ENCODE data around the gene ACKR2. TPM values are rescaled to one million over a fixed set of nuclear protein-coding genes. Genes with fewer than 3 reads are reported as not detected.

Gene ACKR2
- total RNA-seq, 1 donor from 2014 or later: 1.0 TPM

- Mint-ChIP-seq H3K4me1 (ENCODE audit: low read depth) (peaks cover 6% of the 10 kb centered on the region), H3K9me3 (ENCODE audit: low read depth) (no peaks in the 10 kb centered on the region), H3K36me3 (ENCODE audit: low read depth) (no peaks in the 10 kb centered on the region), H3K27me3 (ENCODE audit: low read depth) (peaks cover 27% of the 10 kb centered on the region), H3K27ac (ENCODE audit: unreplicated experiment) (no peak overlapping the region), H3K4me3 (ENCODE audit: unreplicated experiment) (no peak overlapping the region)
- TF ChIP-seq CTCF (IDR thresholded peaks at IDR 0.05): no peak
- no peak for DNase-seq (ENCODE audit: low spot score)
These were observed 75.1 kb downstream of the ACKR2 start for GRCh38 chr3:42884324-42884723.

GRCh38 chr3:42886294-42886822 is 77.1 kb downstream of the ACKR2 start:
- no peaks in the 10 kb centered on the region for H3K36me3 Mint-ChIP-seq (ENCODE audit: low read depth)
- H3K4me3 Mint-ChIP-seq (ENCODE audit: unreplicated experiment): no peak overlapping the region
- no peak for DNase-seq (ENCODE audit: low spot score)
- no peak for TF ChIP-seq CTCF (IDR thresholded peaks at IDR 0.05)
- peaks cover 2% of the 10 kb centered on the region for H3K4me1 Mint-ChIP-seq (ENCODE audit: low read depth)
- no peaks in the 10 kb centered on the region for H3K9me3 Mint-ChIP-seq (ENCODE audit: low read depth)
- H3K27me3 Mint-ChIP-seq (ENCODE audit: low read depth): peaks cover 33% of the 10 kb centered on the region
- no peak overlapping the region for H3K27ac Mint-ChIP-seq (ENCODE audit: unreplicated experiment)

GRCh38 chr3:42887084-42887483 is 77.8 kb downstream of the ACKR2 start:
- H3K4me1 Mint-ChIP-seq (ENCODE audit: low read depth): no peaks in the 10 kb centered on the region
- H3K36me3 Mint-ChIP-seq (ENCODE audit: low read depth): no peaks in the 10 kb centered on the region
- DNase-seq (ENCODE audit: low spot score): no peak
- no peaks in the 10 kb centered on the region for H3K9me3 Mint-ChIP-seq (ENCODE audit: low read depth)
- no peak overlapping the region for H3K4me3 Mint-ChIP-seq (ENCODE audit: unreplicated experiment)
- peaks cover 33% of the 10 kb centered on the region for H3K27me3 Mint-ChIP-seq (ENCODE audit: low read depth)
- no peak overlapping the region for H3K27ac Mint-ChIP-seq (ENCODE audit: unreplicated experiment)
- TF ChIP-seq CTCF (IDR thresholded peaks at IDR 0.05): no peak

GRCh38 chr3:42891042-42891441 is 81.8 kb downstream of the ACKR2 start:
- Mint-ChIP-seq H3K9me3 (ENCODE audit: low read depth) (no peaks in the 10 kb centered on the region), H3K27ac (ENCODE audit: unreplicated experiment) (no peak overlapping the region), H3K36me3 (ENCODE audit: low read depth) (no peaks in the 10 kb centered on the region), H3K4me1 (ENCODE audit: low read depth) (no peaks in the 10 kb centered on the region), H3K4me3 (ENCODE audit: unreplicated experiment) (no peak overlapping the region), H3K27me3 (ENCODE audit: low read depth) (peaks cover 27% of the 10 kb centered on the region)
- TF ChIP-seq CTCF (IDR thresholded peaks at IDR 0.05): no peak
- no peak for DNase-seq (ENCODE audit: low spot score)

GRCh38 chr3:42892169-42892568 is 82.9 kb downstream of the ACKR2 start:
- Mint-ChIP-seq H3K9me3 (ENCODE audit: low read depth) (no peaks in the 10 kb centered on the region), H3K4me3 (ENCODE audit: unreplicated experiment) (no peak overlapping the region), H3K36me3 (ENCODE audit: low read depth) (no peaks in the 10 kb centered on the region), H3K27ac (ENCODE audit: unreplicated experiment) (no peak overlapping the region), H3K4me1 (ENCODE audit: low read depth) (no peaks in the 10 kb centered on the region), H3K27me3 (ENCODE audit: low read depth) (peaks cover 27% of the 10 kb centered on the region)
- DNase-seq (ENCODE audit: low spot score): no peak
- TF ChIP-seq CTCF (IDR thresholded peaks at IDR 0.05): no peak
